ENCODE results near the gene GPA33.

DNA sequence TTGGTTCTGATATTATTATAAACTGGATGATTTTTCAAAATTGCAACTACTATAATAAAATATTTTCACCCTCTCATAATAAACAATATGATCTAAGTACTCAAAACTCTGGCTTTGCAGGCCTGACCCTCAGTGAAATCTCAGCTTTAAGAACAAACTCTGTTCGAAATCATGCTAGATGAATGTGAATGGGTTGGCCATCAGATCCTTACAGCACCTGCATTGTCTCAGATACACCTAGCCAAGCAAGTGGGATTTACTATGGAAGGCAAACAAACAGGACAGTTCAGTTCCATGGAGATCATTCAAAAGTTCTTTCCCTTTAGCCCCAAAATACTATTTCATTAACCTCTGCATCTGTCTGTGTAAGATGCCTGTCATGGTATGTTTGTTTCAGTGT lies 48.5 kb upstream of the GPA33 start:
- TF ChIP-seq, protein P1, sequence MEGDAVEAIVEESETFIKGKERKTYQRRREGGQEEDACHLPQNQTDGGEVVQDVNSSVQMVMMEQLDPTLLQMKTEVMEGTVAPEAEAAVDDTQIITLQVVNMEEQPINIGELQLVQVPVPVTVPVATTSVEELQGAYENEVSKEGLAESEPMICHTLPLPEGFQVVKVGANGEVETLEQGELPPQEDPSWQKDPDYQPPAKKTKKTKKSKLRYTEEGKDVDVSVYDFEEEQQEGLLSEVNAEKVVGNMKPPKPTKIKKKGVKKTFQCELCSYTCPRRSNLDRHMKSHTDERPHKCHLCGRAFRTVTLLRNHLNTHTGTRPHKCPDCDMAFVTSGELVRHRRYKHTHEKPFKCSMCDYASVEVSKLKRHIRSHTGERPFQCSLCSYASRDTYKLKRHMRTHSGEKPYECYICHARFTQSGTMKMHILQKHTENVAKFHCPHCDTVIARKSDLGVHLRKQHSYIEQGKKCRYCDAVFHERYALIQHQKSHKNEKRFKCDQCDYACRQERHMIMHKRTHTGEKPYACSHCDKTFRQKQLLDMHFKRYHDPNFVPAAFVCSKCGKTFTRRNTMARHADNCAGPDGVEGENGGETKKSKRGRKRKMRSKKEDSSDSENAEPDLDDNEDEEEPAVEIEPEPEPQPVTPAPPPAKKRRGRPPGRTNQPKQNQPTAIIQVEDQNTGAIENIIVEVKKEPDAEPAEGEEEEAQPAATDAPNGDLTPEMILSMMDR (IDR thresholded peaks at IDR 0.05; ENCODE audit: insufficient read depth, low read length, poor library complexity, severe bottlenecking), result no peak
- no peak for TF ChIP-seq EZH2phosphoT487 (conservative IDR thresholded peaks at IDR 0.05; ENCODE audit: low read length)

Data from SU-DHL-6 (cell line).